GM12864 (cell line): Measurements from ENCODE around the gene PPP6R1.

Experiments
- DNase-seq: peaks from one replicate; pipeline ENCODE4 v3.0.0-alpha.2; 2011; ENCODE audit warnings: low read depth
- H3K4me3 ChIP-seq: 2 replicates; pipeline ENCODE4 v1.5.1; 2011; ENCODE audit warnings: mild to moderate bottlenecking, low read depth, low read length, control low read depth
- TF ChIP-seq, protein P1 (sequence below): IDR thresholded peaks from 2 replicates; pipeline ENCODE4 v1.5.1; 2011; ENCODE audit warnings: low read depth, mild to moderate bottlenecking, moderate library complexity, low read length, control low read depth, inconsistent platforms; ENCODE audit errors: missing control alignments

PPP6R1 gene

DNA sequence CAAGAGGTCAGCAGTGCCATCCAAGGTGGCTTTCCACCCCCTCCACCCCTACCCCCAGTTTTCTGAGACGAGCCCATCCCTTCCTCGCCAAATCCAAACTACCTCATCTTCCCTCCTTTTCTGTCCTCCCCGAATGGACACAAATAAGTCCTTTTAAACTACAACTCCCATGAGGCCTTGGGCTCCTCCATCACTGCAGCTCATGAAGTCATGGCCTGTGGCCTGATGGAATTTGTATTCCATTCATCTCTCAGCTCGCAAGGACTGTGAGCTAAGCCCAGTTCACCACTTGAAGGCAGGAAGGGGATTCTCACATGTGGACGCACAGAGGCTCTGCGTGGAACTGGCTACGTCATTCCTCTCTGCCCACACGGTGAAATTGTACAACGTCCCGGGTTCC is 62.0 kb downstream of the PPP6R1 start:
- DNase-seq: no peak
- TF ChIP-seq, protein P1, sequence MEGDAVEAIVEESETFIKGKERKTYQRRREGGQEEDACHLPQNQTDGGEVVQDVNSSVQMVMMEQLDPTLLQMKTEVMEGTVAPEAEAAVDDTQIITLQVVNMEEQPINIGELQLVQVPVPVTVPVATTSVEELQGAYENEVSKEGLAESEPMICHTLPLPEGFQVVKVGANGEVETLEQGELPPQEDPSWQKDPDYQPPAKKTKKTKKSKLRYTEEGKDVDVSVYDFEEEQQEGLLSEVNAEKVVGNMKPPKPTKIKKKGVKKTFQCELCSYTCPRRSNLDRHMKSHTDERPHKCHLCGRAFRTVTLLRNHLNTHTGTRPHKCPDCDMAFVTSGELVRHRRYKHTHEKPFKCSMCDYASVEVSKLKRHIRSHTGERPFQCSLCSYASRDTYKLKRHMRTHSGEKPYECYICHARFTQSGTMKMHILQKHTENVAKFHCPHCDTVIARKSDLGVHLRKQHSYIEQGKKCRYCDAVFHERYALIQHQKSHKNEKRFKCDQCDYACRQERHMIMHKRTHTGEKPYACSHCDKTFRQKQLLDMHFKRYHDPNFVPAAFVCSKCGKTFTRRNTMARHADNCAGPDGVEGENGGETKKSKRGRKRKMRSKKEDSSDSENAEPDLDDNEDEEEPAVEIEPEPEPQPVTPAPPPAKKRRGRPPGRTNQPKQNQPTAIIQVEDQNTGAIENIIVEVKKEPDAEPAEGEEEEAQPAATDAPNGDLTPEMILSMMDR: no peak
- H3K4me3 ChIP-seq: no peak overlapping the region

DNA sequence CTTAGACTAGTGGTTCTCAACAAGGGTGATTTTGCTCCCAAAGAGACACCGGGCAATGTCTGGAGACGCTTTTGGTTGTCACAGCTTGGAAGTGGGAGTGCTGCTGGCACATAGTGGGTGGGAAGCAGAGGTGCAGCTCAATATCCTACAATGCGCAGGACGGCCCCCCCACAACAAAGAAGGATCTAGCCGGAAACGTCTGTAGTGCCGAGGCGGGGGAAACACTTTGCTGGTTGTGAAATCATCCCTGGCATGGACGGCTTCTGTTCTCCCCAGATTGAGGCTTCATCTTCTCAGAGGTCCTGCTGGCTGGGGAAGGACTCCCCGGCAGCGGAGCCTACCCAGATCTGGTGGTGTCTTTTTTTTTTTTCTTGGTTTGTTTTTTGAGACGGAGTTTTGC is 65.3 kb downstream of the PPP6R1 start:
- no peak for DNase-seq
- H3K4me3 ChIP-seq: no peak overlapping the region
- TF ChIP-seq, protein P1: no peak

DNA sequence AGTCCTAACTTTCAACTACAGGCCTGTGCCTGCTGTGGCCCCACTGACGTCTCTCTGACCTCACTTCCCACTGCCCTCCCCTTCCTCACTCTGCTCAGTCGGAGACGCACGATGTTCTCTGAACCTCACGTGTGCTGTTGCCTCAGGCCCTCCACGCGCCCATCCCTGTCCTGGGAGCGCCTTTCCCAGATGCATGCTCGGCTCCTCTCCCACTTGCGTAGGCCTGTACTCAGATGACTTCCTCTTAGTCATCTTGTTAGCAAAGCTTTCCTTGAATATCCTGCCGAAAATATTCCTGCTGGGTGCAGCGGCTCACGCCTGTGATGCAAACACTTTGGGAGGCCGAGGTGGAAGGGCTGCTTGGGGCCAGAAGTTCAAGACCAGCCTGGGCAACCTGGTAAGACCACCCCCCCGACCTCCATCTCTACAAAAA is 69.4 kb downstream of the PPP6R1 start:
- TF ChIP-seq, protein P1: no peak
- H3K4me3 ChIP-seq: no peak overlapping the region
- no peak for DNase-seq

DNA sequence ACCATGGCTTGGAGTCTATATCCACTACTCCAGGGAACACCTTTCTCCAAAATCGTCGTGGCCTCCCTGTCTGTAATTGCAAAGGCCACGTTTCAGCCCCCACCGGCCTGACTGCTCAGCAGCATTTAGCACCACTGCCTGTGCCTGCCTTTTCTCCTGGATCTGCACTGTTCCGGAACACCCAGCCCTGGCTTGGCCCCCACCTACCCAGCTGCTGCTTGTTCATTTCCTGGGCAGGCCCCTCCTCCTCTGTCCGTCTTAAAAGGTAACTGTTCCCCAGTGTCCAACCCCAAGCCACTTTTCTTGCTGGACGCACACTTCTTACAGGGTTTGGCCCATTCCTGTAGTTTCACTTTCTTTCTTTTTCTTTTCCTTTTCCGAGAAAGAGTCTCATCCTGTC is 70.2 kb downstream of the PPP6R1 start:
- H3K4me3 ChIP-seq: no peak overlapping the region
- no peak for DNase-seq
- TF ChIP-seq, protein P1: no peak

DNA sequence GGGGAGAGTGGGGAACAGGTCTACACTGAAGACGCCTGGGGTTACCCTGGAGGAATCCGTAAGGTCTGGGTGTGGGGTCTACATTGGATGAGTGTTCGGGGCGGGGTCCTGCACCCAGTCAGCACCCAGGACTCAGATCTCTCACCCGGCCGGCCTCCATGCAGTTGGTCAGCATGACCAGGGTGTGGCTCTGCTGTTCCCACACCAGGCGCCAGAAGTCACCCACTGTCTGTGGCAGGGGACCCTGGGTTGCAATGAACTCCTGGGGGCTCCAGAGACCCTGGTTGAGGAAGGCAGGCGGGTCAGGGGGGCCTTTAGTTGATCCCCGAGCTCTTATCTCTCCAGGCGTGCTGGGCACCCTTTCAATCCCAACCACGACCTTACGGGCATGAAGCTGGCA is 72.7 kb downstream of the PPP6R1 start:
- no peak overlapping the region for H3K4me3 ChIP-seq
- DNase-seq: no peak
- TF ChIP-seq, protein P1: no peak

DNA sequence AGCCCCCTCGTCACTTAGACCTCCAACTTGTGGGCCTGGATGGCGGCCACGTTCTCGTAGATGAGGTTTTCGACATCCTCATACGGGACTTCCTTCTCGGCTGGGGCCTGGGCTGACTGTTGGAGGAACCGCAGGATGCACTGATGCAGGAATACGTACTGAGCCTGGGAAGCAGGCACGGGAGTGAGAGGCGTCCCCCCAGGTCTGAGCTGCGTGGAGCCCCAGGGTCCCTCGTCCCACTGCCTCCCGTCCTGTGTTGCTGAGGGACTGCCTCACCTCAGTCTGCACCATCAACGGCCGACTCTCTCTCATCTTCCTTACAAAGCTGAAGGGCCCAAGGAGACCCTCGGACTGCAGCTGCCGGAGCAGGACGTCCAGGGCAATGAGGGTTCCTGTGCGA is 77.1 kb downstream of the PPP6R1 start:
- TF ChIP-seq, protein P1: no peak
- H3K4me3 ChIP-seq: no peak overlapping the region

More for the DNA sequence above, 77.1 kb downstream of the PPP6R1 start:
- DNase-seq: no peak
